B cell (primary cell): ENCODE data around the gene NLRP1. TPM values are rescaled to one million over a fixed set of nuclear protein-coding genes. Genes with fewer than 3 reads are reported as not detected.

ENCODE experiments used
- ATAC-seq: fragments of 200-7000 bp; cut with Tn5 transposase; one replicate; pipeline ENCODE4 v1.10.0; 2021; ENCODE audit warnings: low read depth, mild to moderate bottlenecking, moderate number of reproducible peaks, moderate library complexity
- CTCF ChIA-PET: fragments of 350-600 bp; sonication (Branson Sonifier 250); formaldehyde crosslinking; loops from one replicate; lab custom pipeline; 2021; ENCODE audit warnings: antibody characterized with exemption, inconsistent platforms; lab: Charles Lee
- POLR2A ChIA-PET: fragments of 350-600 bp; sonication (Branson Sonifier 250); formaldehyde crosslinking; loops from one replicate; lab custom pipeline; 2021; ENCODE audit warnings: antibody characterized with exemption; lab: Charles Lee
- DNase-seq: peaks from one replicate; pipeline ENCODE4 v3.0.0; 2013
- H2AFZ ChIP-seq: 2 replicates; pipeline ENCODE4 v1.6.1; 2012; ENCODE audit warnings: mild to moderate bottlenecking, low read depth, low read length; ENCODE audit not compliant: insufficient read depth, poor library complexity, severe bottlenecking
- H3K27ac ChIP-seq, 2 donors: 1 replicate in 1 of 2; 2 replicates in 1 of 2; pipeline ENCODE4 v1.5.1; 2012 to 2013; ENCODE audit warnings: low read length in 2 of 2, mild to moderate bottlenecking in 2 of 2, moderate library complexity in 1 of 2
- H3K27me3 ChIP-seq, 4 experiments: fragments of 200-600 bp in 1 of 4; sonication (generic) in 1 of 4; replicated peaks in 1 of 4; 1 replicate in 2 of 4; 2 replicates in 2 of 4; pipeline versions ENCODE4 v1.6.1 to v1.7.0; 2013 to 2016; ENCODE audit warnings: low read length in 3 of 4, mild to moderate bottlenecking in 2 of 4, mixed read lengths in 1 of 4, moderate library complexity in 1 of 4; ENCODE audit not compliant: insufficient read depth in 4 of 4, control insufficient read depth in 3 of 4; ENCODE audit errors: control extremely low read depth in 1 of 4
- H3K36me3 ChIP-seq, 2 experiments: replicated peaks in 1 of 2; 1 replicate in 1 of 2; 2 replicates in 1 of 2; pipeline versions ENCODE4 v1.6.1 to v1.7.1; 2013; ENCODE audit warnings: low read length in 1 of 2; ENCODE audit not compliant: insufficient read depth in 2 of 2, control insufficient read depth in 1 of 2; ENCODE audit errors: control extremely low read depth in 1 of 2, extremely low read depth in 1 of 2
- H3K4me1 ChIP-seq, 2 donors: fragments of 200-600 bp in 1 of 2; sonication (generic) in 1 of 2; 1 replicate in 1 of 2; 2 replicates in 1 of 2; pipeline versions ENCODE4 v1.5.1 to v1.6.1; 2013 to 2017; ENCODE audit warnings: low read length in 2 of 2; ENCODE audit not compliant: control insufficient read depth in 2 of 2, insufficient read depth in 2 of 2
- H3K4me2 ChIP-seq: replicated peaks from 2 replicates; pipeline ENCODE3; 2012; ENCODE audit warnings: mild to moderate bottlenecking, low read depth, low read length; ENCODE audit not compliant: poor library complexity, severe bottlenecking
- H3K4me3 ChIP-seq, 5 experiments: fragments of 200-600 bp in 1 of 5; sonication (generic) in 1 of 5; 1 replicate in 3 of 5; 2 replicates in 2 of 5; pipeline versions ENCODE4 v1.5.1 to v1.7.0; 2011 to 2016; ENCODE audit warnings: low read length in 4 of 5, mild to moderate bottlenecking in 4 of 5, low read depth in 2 of 5, control low read depth in 1 of 5, moderate library complexity in 1 of 5; ENCODE audit not compliant: insufficient read depth in 1 of 5; ENCODE audit errors: control extremely low read depth in 1 of 5, extremely low read depth in 1 of 5
- H3K79me2 ChIP-seq: fragments of 200-600 bp; sonication (generic); one replicate; pipeline ENCODE4 v1.6.0; 2016; ENCODE audit warnings: low read length; ENCODE audit not compliant: control insufficient read depth, insufficient read depth
- H3K9ac ChIP-seq: fragments of 200-600 bp; sonication (generic); 2 replicates; pipeline ENCODE4 v1.6.1; 2017; ENCODE audit warnings: mild to moderate bottlenecking, low read length, moderate library complexity
- H3K9me3 ChIP-seq, 3 donors: one replicate each; pipeline versions ENCODE4 v1.6.1 to v1.7.1; 2013; ENCODE audit warnings: low read length in 2 of 3; ENCODE audit not compliant: control insufficient read depth in 2 of 3, insufficient read depth in 1 of 3; ENCODE audit errors: control extremely low read depth in 1 of 3
- H4K20me1 ChIP-seq: 2 replicates; pipeline ENCODE4 v1.6.0; 2012; ENCODE audit warnings: mild to moderate bottlenecking, low read length; ENCODE audit not compliant: insufficient read depth, control insufficient read depth, poor library complexity, severe bottlenecking
- H3K27ac Mint-ChIP-seq: one replicate; pipeline ENCODE4 v1.8.0; 2021; ENCODE audit warnings: mixed read lengths
- H3K27me3 Mint-ChIP-seq: one replicate; pipeline ENCODE4 v1.8.0; 2021; ENCODE audit warnings: mixed read lengths
- H3K4me1 Mint-ChIP-seq: one replicate; pipeline ENCODE4 v1.8.0; 2021; ENCODE audit warnings: mixed read lengths
- H3K4me3 Mint-ChIP-seq: one replicate; pipeline ENCODE4 v1.8.0; 2021; ENCODE audit warnings: mixed read lengths
- H3K9me3 Mint-ChIP-seq: one replicate; pipeline ENCODE4 v1.8.0; 2022; ENCODE audit warnings: mixed read lengths; ENCODE audit not compliant: insufficient read depth
- CTCF ChIP-seq: fragments of 200-600 bp; IDR thresholded peaks from one replicate; pipeline ENCODE4 v1.8.0; 2022; ENCODE audit warnings: antibody characterized with exemption, mild to moderate bottlenecking
- EZH2 ChIP-seq: IDR thresholded peaks from 2 replicates; pipeline ENCODE4 v1.6.1; 2012; ENCODE audit warnings: borderline replicate concordance, low read depth, mild to moderate bottlenecking, moderate library complexity, low read length; ENCODE audit not compliant: insufficient read depth, poor library complexity, severe bottlenecking
- WGBS: methylation state at CpG from one replicate; pipeline ENCODE4 v1.1.5; 2013; ENCODE audit warnings: missing lambda C conversion rate; ENCODE audit not compliant: insufficient coverage; 5-methylcytosine and 5-hydroxymethylcytosine counted together
- intact Hi-C: fragments of 100-400 bp; cut with micrococcal nuclease; formaldehyde crosslinking; loops from one replicate; pipeline ENCODE4 v1.10.0; 2022
- polyA plus RNA-seq: library from polyadenylated mRNA; depleted of rRNA; stranded (reverse); fragments of >200 nt; gene quantifications from 2 replicates; pipeline ENCODE4 v1.2.3, GENCODE V29; 2012
- total RNA-seq, 2 donors: library from RNA; stranded (reverse); fragments of 120-200 nt in 1 of 2; gene quantifications; 1 replicate in 1 of 2; 2 replicates in 1 of 2; pipeline versions ENCODE4 v1.2.3 to v1.2.4, GENCODE V29; 2013 to 2022

The NLRP1 gene
- total and polyA plus RNA-seq, 2 donors (not counting 1 experiment from before 2014, with no cell fraction given): 141 to 189 TPM

- H3K79me2 ChIP-seq: no peaks in the 10 kb centered on the region
- ATAC-seq (no peak), DNase-seq (peak; percentile 27)
- peaks cover 5 to 6% of the 10 kb centered on the region in 2 donors for H3K4me1 ChIP-seq
- peaks cover 0 to 53% of the 10 kb centered on the region in 2 experiments for H3K36me3 ChIP-seq
- TF ChIP-seq CTCF (no peak), EZH2 (no peak)
- no peak overlapping the region for H3K4me2 ChIP-seq
- ChIA-PET POLR2A (no interaction called here), CTCF (no interaction called here)
- no peak overlapping the region for H2AFZ ChIP-seq
- no peaks in the 10 kb centered on the region for H3K9me3 Mint-ChIP-seq
- H3K9me3 ChIP-seq: peaks cover 0 to 4% (median 0%) of the 10 kb centered on the region in 3 donors
- no peaks in the 10 kb centered on the region for H4K20me1 ChIP-seq
- 92% methylated on average over 2 of the region's 5 CpGs for WGBS
- no peak overlapping the region for H3K4me3 Mint-ChIP-seq
- H3K27me3 ChIP-seq: no peaks in the 10 kb centered on the region
- H3K27ac ChIP-seq: no peak overlapping the region
- peaks cover 16% of the 10 kb centered on the region for H3K4me1 Mint-ChIP-seq
- intact Hi-C loops: no loop called here
- no peak overlapping the region for H3K4me3 ChIP-seq
- no peak overlapping the region for H3K27ac Mint-ChIP-seq
- no peaks in the 10 kb centered on the region for H3K27me3 Mint-ChIP-seq
- H3K9ac ChIP-seq: no peak overlapping the region
These were observed 68.1 kb downstream of the NLRP1 start for GRCh38 chr17:5516060-5516792.

- peak overlapping the region; percentile 3 for H3K27ac Mint-ChIP-seq
- no peaks in the 10 kb centered on the region for H4K20me1 ChIP-seq
- peaks cover 16% of the 10 kb centered on the region for H3K4me1 Mint-ChIP-seq
- no peak overlapping the region for H3K4me3 Mint-ChIP-seq
- no peaks in the 10 kb centered on the region for H3K27me3 ChIP-seq
- H3K9ac ChIP-seq: no peak overlapping the region
- H3K36me3 ChIP-seq: peaks cover 0 to 49% of the 10 kb centered on the region in 2 experiments
- POLR2A ChIA-PET: no interaction called here
- DNase-seq: no peak
- intact Hi-C loops: no loop called here
- no peak for TF ChIP-seq EZH2
- no peak for TF ChIP-seq CTCF
- 97% methylated on average over 8 of the region's 10 CpGs for WGBS
- no peak overlapping the region for H3K27ac ChIP-seq
- no peaks in the 10 kb centered on the region for H3K79me2 ChIP-seq
- no peak overlapping the region for H3K4me2 ChIP-seq
- no peaks in the 10 kb centered on the region for H3K27me3 Mint-ChIP-seq
- CTCF ChIA-PET: no interaction called here
- H3K9me3 Mint-ChIP-seq: no peaks in the 10 kb centered on the region
- H3K4me3 ChIP-seq: no peak overlapping the region
- ATAC-seq: no peak
- H2AFZ ChIP-seq: no peak overlapping the region
- H3K4me1 ChIP-seq: peaks cover 5 to 6% of the 10 kb centered on the region in 2 donors
- peaks cover 0 to 4% (median 0%) of the 10 kb centered on the region in 3 donors for H3K9me3 ChIP-seq
These were observed 69.3 kb downstream of the NLRP1 start for GRCh38 chr17:5514976-5515375.
